GM10266 (cell line): Measurements from ENCODE around the gene UNC13A.

Source experiments
- DNase-seq: peaks from one replicate; pipeline ENCODE4 v3.0.0; 2012; ENCODE audit errors: extremely low spot score
- CTCF ChIP-seq: IDR thresholded peaks from 2 replicates; pipeline ENCODE4 v1.5.1; 2012; ENCODE audit warnings: mild to moderate bottlenecking, low read depth; ENCODE audit not compliant: control insufficient read depth, insufficient read depth; ENCODE audit errors: missing control alignments

Gene UNC13A

GRCh38 chr19:17721111-17721628 is 33.0 kb upstream of the UNC13A start:
- DNase-seq = no peak
- no peak for TF ChIP-seq CTCF

- peak; percentile 56 for DNase-seq
Observed at GRCh38 chr19:17720440-17720839, 32.3 kb upstream of the UNC13A start.

GRCh38 chr19:17719730-17720400 is 31.7 kb upstream of the UNC13A start:
- TF ChIP-seq CTCF = no peak
- peak; percentile 53 for DNase-seq

More at GRCh38 chr19:17720440-17720839, 32.3 kb upstream of the UNC13A start:
- no peak for TF ChIP-seq CTCF

- DNase-seq = peak; percentile 96
- no peak for TF ChIP-seq CTCF
Observed at GRCh38 chr19:17718947-17719711, 31.0 kb upstream of the UNC13A start, which contains the start of gene MAP1S. Gene MAP1S (plus strand): TSS chr19:17719480. CDS start chr19:17719503, 23 bp downstream.

DNA sequence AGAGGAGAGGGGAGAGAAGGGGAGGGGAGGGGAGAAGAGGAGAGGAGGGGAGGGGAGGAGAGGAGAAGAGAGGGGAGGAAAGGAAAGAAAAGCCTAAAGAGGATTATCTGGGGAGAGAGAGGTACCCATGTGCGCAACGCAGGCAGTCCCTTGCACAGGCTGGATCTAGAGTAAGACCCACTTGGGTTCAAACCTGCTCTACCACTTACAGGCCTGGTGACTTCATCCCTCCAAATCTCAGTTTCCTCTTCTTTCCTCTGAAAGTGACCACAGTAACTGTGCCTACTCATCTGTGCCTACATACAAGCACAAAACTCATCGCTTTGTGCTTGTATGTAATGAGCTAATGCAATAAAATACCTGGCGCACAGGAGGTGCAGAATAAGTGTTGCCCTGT is 30.4 kb upstream of the UNC13A start:
- DNase-seq = no peak
- TF ChIP-seq CTCF = no peak

- peak; percentile 15 for TF ChIP-seq CTCF
- peak; percentile 42 for DNase-seq
Observed at GRCh38 chr19:17716309-17716929, 28.3 kb upstream of the UNC13A start.
